ENCODE data around the gene PRKG1.

- TF ChIP-seq, protein P1, sequence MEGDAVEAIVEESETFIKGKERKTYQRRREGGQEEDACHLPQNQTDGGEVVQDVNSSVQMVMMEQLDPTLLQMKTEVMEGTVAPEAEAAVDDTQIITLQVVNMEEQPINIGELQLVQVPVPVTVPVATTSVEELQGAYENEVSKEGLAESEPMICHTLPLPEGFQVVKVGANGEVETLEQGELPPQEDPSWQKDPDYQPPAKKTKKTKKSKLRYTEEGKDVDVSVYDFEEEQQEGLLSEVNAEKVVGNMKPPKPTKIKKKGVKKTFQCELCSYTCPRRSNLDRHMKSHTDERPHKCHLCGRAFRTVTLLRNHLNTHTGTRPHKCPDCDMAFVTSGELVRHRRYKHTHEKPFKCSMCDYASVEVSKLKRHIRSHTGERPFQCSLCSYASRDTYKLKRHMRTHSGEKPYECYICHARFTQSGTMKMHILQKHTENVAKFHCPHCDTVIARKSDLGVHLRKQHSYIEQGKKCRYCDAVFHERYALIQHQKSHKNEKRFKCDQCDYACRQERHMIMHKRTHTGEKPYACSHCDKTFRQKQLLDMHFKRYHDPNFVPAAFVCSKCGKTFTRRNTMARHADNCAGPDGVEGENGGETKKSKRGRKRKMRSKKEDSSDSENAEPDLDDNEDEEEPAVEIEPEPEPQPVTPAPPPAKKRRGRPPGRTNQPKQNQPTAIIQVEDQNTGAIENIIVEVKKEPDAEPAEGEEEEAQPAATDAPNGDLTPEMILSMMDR (IDR thresholded peaks at IDR 0.05; ENCODE audit: insufficient read depth, low read length, poor library complexity, severe bottlenecking), result no peak
- no peak for TF ChIP-seq EZH2phosphoT487 (conservative IDR thresholded peaks at IDR 0.05; ENCODE audit: low read length)
These were observed 793.7 kb downstream of the PRKG1 start for GRCh38 chr10:51867956-51868355.
